ENCODE data around the gene COPS7A. TPM values are rescaled to one million over a fixed set of nuclear protein-coding genes. Genes with fewer than 3 reads are reported as not detected.

Gene COPS7A
- total RNA-seq, 2 donors from 2014 or later = 69.9 to 78.2 TPM

DNA sequence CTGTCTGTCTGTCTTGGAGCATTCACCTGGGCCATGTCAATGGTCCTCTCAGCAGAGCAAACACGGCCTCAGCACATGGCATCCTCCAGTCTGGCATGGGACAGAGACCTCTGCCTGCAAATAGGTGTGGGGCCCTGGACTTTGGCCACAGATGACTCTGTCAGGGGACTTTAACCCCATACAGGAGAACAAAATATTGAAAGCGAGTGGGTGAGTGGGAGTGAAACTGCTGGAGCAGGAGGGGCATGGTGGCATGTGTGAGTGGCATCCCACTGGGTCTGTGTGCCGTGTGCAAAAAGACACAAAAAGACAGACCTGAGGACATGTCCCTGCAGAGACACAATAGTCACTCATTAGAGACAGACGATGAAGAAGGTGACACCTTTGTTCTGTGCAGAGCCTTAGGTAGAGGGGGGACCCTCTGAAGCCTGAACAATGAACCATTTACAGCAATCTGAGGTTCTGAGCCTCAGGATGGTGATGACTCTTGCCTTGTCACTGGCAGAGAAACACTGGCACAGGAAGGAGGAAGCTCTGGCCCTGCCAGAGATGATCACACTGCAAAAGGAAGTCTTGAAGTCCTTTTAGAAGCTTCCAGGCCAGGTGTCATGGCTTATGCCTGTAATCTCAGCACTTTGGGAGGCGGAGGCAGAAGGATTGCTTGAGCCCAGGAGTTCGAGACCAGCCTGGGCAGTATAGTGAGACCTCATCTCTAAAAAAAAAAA, 56.0 kb downstream of the COPS7A start:
- H3K4me1 ChIP-seq (ENCODE audit: control insufficient read depth in 1 of 2, low read depth in 2 of 2) = peaks cover 7 to 10% of the 10 kb centered on the region in 2 donors
- no peak for DNase-seq (ENCODE audit: low spot score)
- no peak for ATAC-seq (ENCODE audit: insufficient number of reproducible peaks, low FRiP score, low read depth)
- no peaks in the 10 kb centered on the region for H3K9me3 ChIP-seq
- H3K27ac ChIP-seq = no peak overlapping the region
- H3K27me3 ChIP-seq (replicated peaks; ENCODE audit: insufficient read depth) = no peaks in the 10 kb centered on the region
- TF ChIP-seq, protein P1, sequence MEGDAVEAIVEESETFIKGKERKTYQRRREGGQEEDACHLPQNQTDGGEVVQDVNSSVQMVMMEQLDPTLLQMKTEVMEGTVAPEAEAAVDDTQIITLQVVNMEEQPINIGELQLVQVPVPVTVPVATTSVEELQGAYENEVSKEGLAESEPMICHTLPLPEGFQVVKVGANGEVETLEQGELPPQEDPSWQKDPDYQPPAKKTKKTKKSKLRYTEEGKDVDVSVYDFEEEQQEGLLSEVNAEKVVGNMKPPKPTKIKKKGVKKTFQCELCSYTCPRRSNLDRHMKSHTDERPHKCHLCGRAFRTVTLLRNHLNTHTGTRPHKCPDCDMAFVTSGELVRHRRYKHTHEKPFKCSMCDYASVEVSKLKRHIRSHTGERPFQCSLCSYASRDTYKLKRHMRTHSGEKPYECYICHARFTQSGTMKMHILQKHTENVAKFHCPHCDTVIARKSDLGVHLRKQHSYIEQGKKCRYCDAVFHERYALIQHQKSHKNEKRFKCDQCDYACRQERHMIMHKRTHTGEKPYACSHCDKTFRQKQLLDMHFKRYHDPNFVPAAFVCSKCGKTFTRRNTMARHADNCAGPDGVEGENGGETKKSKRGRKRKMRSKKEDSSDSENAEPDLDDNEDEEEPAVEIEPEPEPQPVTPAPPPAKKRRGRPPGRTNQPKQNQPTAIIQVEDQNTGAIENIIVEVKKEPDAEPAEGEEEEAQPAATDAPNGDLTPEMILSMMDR (IDR thresholded peaks at IDR 0.05) = no peak
- no peak overlapping the region for H3K4me3 ChIP-seq
- no peaks in the 10 kb centered on the region for H3K36me3 ChIP-seq

DNA sequence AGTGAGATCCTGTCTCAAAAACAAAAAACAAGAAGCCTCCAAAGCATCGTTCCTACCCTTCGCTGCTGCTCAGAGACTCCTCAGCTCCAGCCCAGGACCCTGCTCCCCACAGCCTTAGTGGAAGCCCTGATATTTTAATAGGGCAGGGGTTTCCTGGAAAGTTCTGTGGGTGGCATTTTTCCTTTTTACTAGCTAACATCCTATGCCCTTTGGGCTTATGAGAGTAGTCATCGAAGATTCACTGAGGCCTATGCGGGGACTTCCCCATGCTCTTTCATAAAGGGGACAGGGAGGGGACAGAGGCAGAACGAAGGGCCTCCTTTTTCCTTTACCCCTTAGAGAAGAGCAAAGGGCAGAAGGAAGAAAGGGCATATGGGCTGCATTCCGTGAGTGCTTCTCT, 56.7 kb downstream of the COPS7A start:
- no peaks in the 10 kb centered on the region for H3K27me3 ChIP-seq (replicated peaks; ENCODE audit: insufficient read depth)

More for the DNA sequence above, 56.7 kb downstream of the COPS7A start:
- ATAC-seq (ENCODE audit: insufficient number of reproducible peaks, low FRiP score, low read depth) = no peak
- no peaks in the 10 kb centered on the region for H3K36me3 ChIP-seq
- TF ChIP-seq, protein P1 (IDR thresholded peaks at IDR 0.05) = no peak
- H3K9me3 ChIP-seq = no peaks in the 10 kb centered on the region
- peaks cover 7 to 10% of the 10 kb centered on the region in 2 donors for H3K4me1 ChIP-seq (ENCODE audit: control insufficient read depth in 1 of 2, low read depth in 2 of 2)
- no peak overlapping the region for H3K27ac ChIP-seq
- DNase-seq (ENCODE audit: low spot score) = no peak
- H3K4me3 ChIP-seq = no peak overlapping the region

Other genes starting within 250 kb of the COPS7A start
- 10 to 100 TPM; 40.6 to 51.7 TPM for gene MRPL51, start 230.8 kb upstream of the COPS7A start, total RNA-seq
- gene NCAPD2, start 229.9 kb upstream of the COPS7A start, total RNA-seq = 10 to 100 TPM; 19.9 to 26.7 TPM
- gene GAPDH, start 189.5 kb upstream of the COPS7A start, total RNA-seq = 1,000 to 10,000 TPM; 1,700 to 2,744 TPM
- 10 to 100 TPM; 36.2 to 68.6 TPM for gene IFFO1, start 168.0 kb upstream of the COPS7A start, total RNA-seq
- gene NOP2, start 155.8 kb upstream of the COPS7A start, total RNA-seq = 10 to 100 TPM; 41.2 to 83.0 TPM
- gene CHD4, start 116.7 kb upstream of the COPS7A start, total RNA-seq = 100 to 1,000 TPM; 193 to 205 TPM
- 1 to 10 TPM; 4.8 to 6.8 TPM for gene LPAR5, start 88.1 kb upstream of the COPS7A start, total RNA-seq
- 1 to 10 TPM; 5.1 to 9.1 TPM for gene ACRBP, start 76.6 kb upstream of the COPS7A start, total RNA-seq
- gene ING4, start 60.9 kb upstream of the COPS7A start, total RNA-seq = 10 to 100 TPM; 21.8 to 36.9 TPM
- gene ZNF384, start 34.7 kb upstream of the COPS7A start, total RNA-seq = 10 to 100 TPM; 36.8 to 45.3 TPM
- gene PIANP, start 23.2 kb upstream of the COPS7A start, total RNA-seq = 1 to 10 TPM; 3.1 to 4.2 TPM
- 100 to 1,000 TPM; 129 to 179 TPM for gene MLF2, start 29.1 kb downstream of the COPS7A start, total RNA-seq
- gene PTMS, start 42.3 kb downstream of the COPS7A start, total RNA-seq = 100 to 1,000 TPM; 168 to 186 TPM
- gene LAG3, start 48.5 kb downstream of the COPS7A start, total RNA-seq = 1 to 10 TPM in 1 of 2 donors, under 1 TPM in 1; 0.95 to 1.5 TPM
- 10 to 100 TPM; 22.3 to 25.0 TPM for gene CD4, start 65.5 kb downstream of the COPS7A start, total RNA-seq
- 1 to 10 TPM; 1.1 to 3.1 TPM for gene GPR162, start 97.8 kb downstream of the COPS7A start, total RNA-seq
- gene P3H3, start 104.4 kb downstream of the COPS7A start, total RNA-seq = 10 to 100 TPM; 66.1 to 77.7 TPM
- gene GNB3, start 116.9 kb downstream of the COPS7A start, total RNA-seq = 10 to 100 TPM in 1 of 2 donors, 1 to 10 TPM in 1; 9.3 to 16.6 TPM
- 1 to 10 TPM; 1.8 to 1.9 TPM for gene CDCA3, start 127.2 kb downstream of the COPS7A start, total RNA-seq
- 10 to 100 TPM; 54.3 to 62.7 TPM for gene USP5, start 128.1 kb downstream of the COPS7A start, total RNA-seq
- gene TPI1, start 143.5 kb downstream of the COPS7A start, total RNA-seq = 100 to 1,000 TPM; 287 to 322 TPM
- 10 to 100 TPM in 1 of 2 donors, 1 to 10 TPM in 1; 9.2 to 19.1 TPM for gene SPSB2, start 149.3 kb downstream of the COPS7A start, total RNA-seq
- gene LRRC23, start 180.8 kb downstream of the COPS7A start, total RNA-seq = 1 to 10 TPM; 8.5 TPM
- gene ENO2, start 190.5 kb downstream of the COPS7A start, total RNA-seq = 10 to 100 TPM; 53.6 to 57.9 TPM
- gene ATN1, start 203.9 kb downstream of the COPS7A start, total RNA-seq = 100 to 1,000 TPM; 109 to 163 TPM
- gene RNU7-1, start 219.8 kb downstream of the COPS7A start, total RNA-seq = not detected
- 100 to 1,000 TPM; 370 to 416 TPM for gene C12orf57, start 220.0 kb downstream of the COPS7A start, total RNA-seq
- 10 to 100 TPM; 19.0 to 24.0 TPM for gene PTPN6, start 227.3 kb downstream of the COPS7A start, total RNA-seq
- gene PHB2, start 246.6 kb downstream of the COPS7A start, total RNA-seq = 100 to 1,000 TPM; 103 to 139 TPM
- 10 to 100 TPM; 31.5 to 31.7 TPM for gene EMG1, start 246.9 kb downstream of the COPS7A start, total RNA-seq